Endothelial cell of umbilical vein (primary cell): ENCODE data around the gene TFIP11. TPM values are rescaled to one million over a fixed set of nuclear protein-coding genes. Genes with fewer than 3 reads are reported as not detected.

ENCODE experiments used
- BruUV-seq: library from RNA; stranded (reverse); fragments of 400-500 nt; replicated peaks from 2 replicates; lab custom pipeline; 2021; lab: Mats Ljungman, UMichigan
- CTCF ChIA-PET: fragments of 300-600, 350-600 bp; sonication (Branson Sonifier 250); formaldehyde crosslinking; loops from one replicate; lab custom pipeline; 2021; ENCODE audit warnings: antibody characterized with exemption, inconsistent platforms; lab: Charles Lee
- POLR2A ChIA-PET: fragments of 300-600, 350-600 bp; sonication (Branson Sonifier 250); formaldehyde crosslinking; loops from one replicate; lab custom pipeline; 2021; ENCODE audit warnings: antibody characterized with exemption, inconsistent platforms; lab: Charles Lee
- DNase-seq: peaks from one replicate; pipeline ENCODE4 v3.0.0-alpha.2; 2011; ENCODE audit warnings: low read depth, low spot score
- FAIRE-seq: peaks from 2 replicates; lab custom pipeline; 2011; peaks lifted over from hg19 to GRCh38; lab: Jason Lieb, UNC
- H2AFZ ChIP-seq: 2 replicates; pipeline ENCODE4 v1.6.0; 2012; ENCODE audit warnings: low read depth, low read length, control low read depth, inconsistent platforms
- H3K27ac ChIP-seq: 2 replicates; pipeline ENCODE4 v1.5.1; 2011; ENCODE audit warnings: low read depth, mild to moderate bottlenecking, control low read depth, low read length, moderate library complexity; ENCODE audit not compliant: insufficient read depth
- H3K27me3 ChIP-seq, 2 experiments: 2 replicates each; pipeline versions ENCODE4 v1.6.0 to v1.6.1; 2011; ENCODE audit warnings: low read length in 2 of 2, mixed read lengths in 1 of 2; ENCODE audit not compliant: control insufficient read depth in 2 of 2, insufficient read depth in 2 of 2
- H3K36me3 ChIP-seq, 2 experiments: 2 replicates in 1 of 2; 3 replicates in 1 of 2; pipeline ENCODE4 v1.5.1; 2011; ENCODE audit warnings: low read length in 2 of 2, mild to moderate bottlenecking in 1 of 2, moderate library complexity in 1 of 2; ENCODE audit not compliant: control insufficient read depth in 2 of 2, insufficient read depth in 2 of 2; ENCODE audit errors: extremely low read depth in 1 of 2
- H3K4me1 ChIP-seq: 3 replicates; pipeline ENCODE4 v1.5.1; 2011; ENCODE audit warnings: mild to moderate bottlenecking, low read length; ENCODE audit not compliant: control insufficient read depth, insufficient read depth; ENCODE audit errors: extremely low read depth
- H3K4me2 ChIP-seq: 2 replicates; pipeline ENCODE4 v1.6.1; 2011; ENCODE audit warnings: low read length, control low read depth, mixed read lengths; ENCODE audit not compliant: insufficient read depth
- H3K4me3 ChIP-seq, 3 experiments: fragments of 200-600 bp in 1 of 3; sonication (generic), shearing (Covaris generic) in 1 of 3; replicated peaks in 1 of 3; 2 replicates each; pipeline ENCODE4 v1.5.1; 2011 to 2016; ENCODE audit warnings: control low read depth in 3 of 3, low read length in 3 of 3, mild to moderate bottlenecking in 2 of 3, inconsistent platforms in 1 of 3, low read depth in 1 of 3, moderate library complexity in 1 of 3; ENCODE audit not compliant: insufficient read depth in 1 of 3
- H3K79me2 ChIP-seq: 2 replicates; pipeline ENCODE4 v1.6.0; 2012; ENCODE audit warnings: low read length, inconsistent platforms; ENCODE audit not compliant: control insufficient read depth, insufficient read depth
- H3K9ac ChIP-seq: replicated peaks from 2 replicates; pipeline ENCODE3; 2011; ENCODE audit warnings: low read length, control low read depth; ENCODE audit not compliant: insufficient read depth; ENCODE audit errors: extremely low read depth
- H3K9me1 ChIP-seq: replicated peaks from 3 replicates; pipeline ENCODE4 v1.6.0; 2011; ENCODE audit warnings: mild to moderate bottlenecking, low read length; ENCODE audit not compliant: control insufficient read depth, insufficient read depth; ENCODE audit errors: extremely low read depth
- H3K9me3 ChIP-seq: replicated peaks from 2 replicates; pipeline ENCODE4 v1.5.1; 2012; ENCODE audit warnings: low read length, inconsistent platforms; ENCODE audit not compliant: control insufficient read depth, insufficient read depth
- H4K20me1 ChIP-seq: replicated peaks from 2 replicates; pipeline ENCODE3; 2011; ENCODE audit warnings: mild to moderate bottlenecking, low read length; ENCODE audit not compliant: control insufficient read depth, insufficient read depth; ENCODE audit errors: extremely low read depth
- FOS ChIP-seq: IDR thresholded peaks from 2 replicates; pipeline ENCODE4 v1.6.1; 2011; ENCODE audit warnings: mild to moderate bottlenecking, low read length, moderate library complexity, borderline replicate concordance; ENCODE audit not compliant: insufficient read depth
- GATA2 ChIP-seq: IDR thresholded peaks from 2 replicates; pipeline ENCODE4 v1.7.0; 2011; ENCODE audit warnings: low read depth, mild to moderate bottlenecking, moderate library complexity, mixed read lengths, low read length; ENCODE audit not compliant: insufficient read length, insufficient read depth
- JUN ChIP-seq: IDR thresholded peaks from 2 replicates; pipeline ENCODE4 v1.6.1; 2011; ENCODE audit warnings: borderline replicate concordance, low read depth; ENCODE audit not compliant: insufficient read length, insufficient read depth
- MAX ChIP-seq: IDR thresholded peaks from 2 replicates; pipeline ENCODE4 v1.6.1; 2011; ENCODE audit not compliant: insufficient read depth, insufficient read length
- MYC ChIP-seq: IDR thresholded peaks from one replicate; pipeline ENCODE4 v1.6.1; 2011; ENCODE audit warnings: mild to moderate bottlenecking, low read depth, low read length
- dilution Hi-C: fragments of 300-500 bp; cut with MboI; formaldehyde crosslinking; loops from one replicate; pipeline ENCODE4 v1.15.0; 2019; ENCODE audit warnings: low sequenced_read_pairs; ENCODE audit not compliant: extremely low pct_ligation_motif_present
- intact Hi-C: fragments of 100-400 bp; cut with micrococcal nuclease; formaldehyde crosslinking; loops from one replicate; pipeline ENCODE4 v1.10.0; 2022
- polyA plus RNA-seq, 4 experiments: library from polyadenylated mRNA; depleted of rRNA in 3 of 4; stranded (reverse) in 3 of 4; unstranded in 1 of 4; fragments of >200 nt; gene quantifications; 2 replicates each; pipeline versions ENCODE4 v1.2.1 to v1.2.3, GENCODE V29; 2011 to 2012; ENCODE audit warnings: missing spikeins in 1 of 4
- total RNA-seq: library from RNA; stranded (reverse); gene quantifications from 2 replicates; pipeline ENCODE4 v1.2.3, GENCODE V29; 2021

Gene TFIP11
- total and polyA plus RNA-seq, 2 donors (not counting 3 experiments of a cell fraction or from before 2014, with no cell fraction given): 35.7 to 54.9 TPM

GRCh38 chr22:26508148-26508547 is 4.1 kb downstream of the TFIP11 start:
- Histone ChIP-seq H3K4me1 (peaks cover 21% of the 10 kb centered on the region), H3K9ac (no peak overlapping the region), H2AFZ (no peak overlapping the region), H3K4me3 (no peak overlapping the region), H3K79me2 (peaks cover 15% of the 10 kb centered on the region), H3K9me1 (no peaks in the 10 kb centered on the region), H3K4me2 (no peak overlapping the region), H3K36me3 (peaks cover 20 to 25% of the 10 kb centered on the region in 2 experiments), H3K27me3 (no peaks in the 10 kb centered on the region), H3K27ac (no peak overlapping the region), H4K20me1 (no peaks in the 10 kb centered on the region), H3K9me3 (no peaks in the 10 kb centered on the region)
- no peak for FAIRE-seq
- no peak for TF ChIP-seq FOS
- intact Hi-C loops (no loop called here), dilution Hi-C loops (no loop called here)
- CTCF ChIA-PET: interaction anchor here (0.5 kb wide), 1 partner anchor 10 kb away, joined by 3 read pairs; no protein-coding TSS in a partner anchor
- DNase-seq: no peak
- POLR2A ChIA-PET: no interaction called here
- no TSS peak for BruUV-seq

GRCh38 chr22:26503758-26504157 is 8.5 kb downstream of the TFIP11 start:
- TF ChIP-seq JUN: no peak
- TF ChIP-seq GATA2: no peak
- TF ChIP-seq FOS: no peak
- TF ChIP-seq MAX: no peak
- no peak for TF ChIP-seq MYC
- Histone ChIP-seq H3K79me2 (peaks cover 6% of the 10 kb centered on the region), H3K36me3 (peaks cover 29 to 31% of the 10 kb centered on the region in 2 experiments), H3K27ac (no peak overlapping the region), H2AFZ (no peak overlapping the region), H3K4me1 (peaks cover 27% of the 10 kb centered on the region), H3K4me3 (no peak overlapping the region), H3K9me1 (no peaks in the 10 kb centered on the region), H3K9ac (no peak overlapping the region), H3K27me3 (no peaks in the 10 kb centered on the region), H3K4me2 (no peak overlapping the region), H4K20me1 (no peaks in the 10 kb centered on the region), H3K9me3 (no peaks in the 10 kb centered on the region)
- POLR2A ChIA-PET: no interaction called here
- CTCF ChIA-PET: interaction anchor here (0.7 to 2.1 kb wide), 13 partner anchors 9 to 169 kb away, joined by 3 to 17 read pairs (median 5); partner anchors contain the start of genes HPS4, SRRD and TFIP11
- no TSS peak for BruUV-seq
- DNase-seq (no peak), FAIRE-seq (no peak)
- intact Hi-C loops: loop anchor here (1.0 kb wide), 1 partner anchor 162 kb away; no protein-coding TSS in a partner anchor
- dilution Hi-C loops: no loop called here
